HepG2 (cell line): ENCODE measurements around the gene PTX4. TPM values are rescaled to one million over a fixed set of nuclear protein-coding genes. Genes with fewer than 3 reads are reported as not detected.

Experiments used
- ARID2 ChIP-seq: sonication (generic); formaldehyde crosslinking; IDR thresholded peaks from 2 replicates; pipeline ENCODE4 v1.8.1; 2022; ENCODE audit warnings: mild to moderate bottlenecking, missing genetic modification reagents, borderline replicate concordance
- DNMT3B ChIP-seq: conservative IDR thresholded peaks from 2 replicates; pipeline ENCODE4 v1.6.1; 2016; ENCODE audit warnings: missing biosample characterization, control low read depth
- EEA1 ChIP-seq: sonication (generic); formaldehyde crosslinking; IDR thresholded peaks from 2 replicates; pipeline ENCODE4 v1.5.1; 2020; ENCODE audit warnings: mild to moderate bottlenecking, missing genetic modification reagents, borderline replicate concordance
- PTBP1 ChIP-seq: fragments of 200-400 bp; formaldehyde crosslinking; IDR thresholded peaks from 2 replicates; pipeline ENCODE4 v1.6.1; 2018; ENCODE audit warnings: low read length, low read depth; ENCODE audit not compliant: poor library complexity, severe bottlenecking
- U2AF2 ChIP-seq: fragments of 200-400 bp; formaldehyde crosslinking; IDR thresholded peaks from 2 replicates; pipeline ENCODE4 v1.6.1; 2017; ENCODE audit warnings: low read depth, mild to moderate bottlenecking, low read length
- ZBTB20 ChIP-seq: sonication (generic); formaldehyde crosslinking; IDR thresholded peaks from 2 replicates; pipeline ENCODE4 v1.8.1; 2023; ENCODE audit warnings: missing genetic modification reagents, low read depth, mild to moderate bottlenecking, borderline replicate concordance
- ZFP1 ChIP-seq: IDR thresholded peaks from 2 replicates; pipeline ENCODE4 v1.6.1; 2016
- ZNF180 ChIP-seq: sonication (generic); formaldehyde crosslinking; IDR thresholded peaks from 2 replicates; pipeline ENCODE4 v1.4.0; 2020; ENCODE audit warnings: low read depth, missing genetic modification reagents, borderline replicate concordance
- ZNF557 ChIP-seq: sonication (generic); formaldehyde crosslinking; IDR thresholded peaks from 2 replicates; pipeline ENCODE4 v1.4.0; 2020; ENCODE audit warnings: missing genetic modification reagents
- polyA plus RNA-seq, 8 experiments: library from polyadenylated mRNA; depleted of rRNA in 3 of 8; stranded (reverse) in 7 of 8; unstranded in 1 of 8; fragments of >200 nt; fragmentation: Illumina TruSeq in 4 of 8; extraction: Trizol in 4 of 8; gene quantifications; 2 replicates each; pipeline versions ENCODE4 v1.2.1 to v1.2.3, GENCODE V29; 2011 to 2016; ENCODE audit warnings: low read depth in 4 of 8, missing spikeins in 1 of 8, mixed read lengths in 1 of 8; ENCODE audit not compliant: insufficient read depth in 1 of 8
- total RNA-seq, 5 experiments: library from RNA; depleted of rRNA; stranded (reverse); fragments of >200 nt; fragmentation: Illumina TruSeq; extraction: Trizol; gene quantifications; 2 replicates each; pipeline ENCODE4 v1.2.3, GENCODE V29; 2016; ENCODE audit warnings: low read depth in 1 of 5
- TF ChIP-seq, protein P1 (sequence below): sonication (generic); formaldehyde crosslinking; IDR thresholded peaks from 2 replicates; pipeline ENCODE4 v1.9.0; 2021; ENCODE audit warnings: missing genetic modification reagents, borderline replicate concordance
- TF ChIP-seq, protein P2 (sequence below), 2 experiments: sonication (generic) in 1 of 2; formaldehyde crosslinking in 1 of 2; IDR thresholded peaks; 2 replicates each; pipeline versions ENCODE4 v1.4.0 to v1.6.1; 2018 to 2020; ENCODE audit warnings: missing genetic modification reagents in 2 of 2, borderline replicate concordance in 1 of 2, low read depth in 1 of 2, mild to moderate bottlenecking in 1 of 2, missing biosample characterization in 1 of 2
- TF ChIP-seq, protein P3 (sequence below): sonication (generic); formaldehyde crosslinking; IDR thresholded peaks from one replicate; pipeline ENCODE4 v1.5.1; 2020; ENCODE audit warnings: mild to moderate bottlenecking, missing genetic modification reagents; ENCODE audit errors: not compliant biosample characterization
- TF ChIP-seq, protein P4 (sequence below): sonication (generic); formaldehyde crosslinking; IDR thresholded peaks from 2 replicates; pipeline ENCODE4 v1.8.0; 2022; ENCODE audit warnings: missing genetic modification reagents, mild to moderate bottlenecking, inconsistent platforms, borderline replicate concordance

The PTX4 gene
- total and polyA plus RNA-seq, 2 of the 13 experiments (the other 11 are each of a cell fraction or from before 2014, with no cell fraction given) = 0.04 TPM; not detected in 1

- TF ChIP-seq ZNF180 (CRISPR knock-in tag) (no peak), EEA1 (CRISPR knock-in tag) (peak; percentile 97), ZBTB20 (CRISPR knock-in tag) (no peak), ZNF557 (CRISPR knock-in tag) (no peak), ZFP1 (no peak), ARID2 (no peak), U2AF2 (peak; percentile 69; the same call in 1 of the 2 replicates), DNMT3B (CRISPR knock-in tag) (0 out of 2 replicates have a peak, but pooled peaks have one; percentile 41), PTBP1 (no peak)
- TF ChIP-seq, protein P1, sequence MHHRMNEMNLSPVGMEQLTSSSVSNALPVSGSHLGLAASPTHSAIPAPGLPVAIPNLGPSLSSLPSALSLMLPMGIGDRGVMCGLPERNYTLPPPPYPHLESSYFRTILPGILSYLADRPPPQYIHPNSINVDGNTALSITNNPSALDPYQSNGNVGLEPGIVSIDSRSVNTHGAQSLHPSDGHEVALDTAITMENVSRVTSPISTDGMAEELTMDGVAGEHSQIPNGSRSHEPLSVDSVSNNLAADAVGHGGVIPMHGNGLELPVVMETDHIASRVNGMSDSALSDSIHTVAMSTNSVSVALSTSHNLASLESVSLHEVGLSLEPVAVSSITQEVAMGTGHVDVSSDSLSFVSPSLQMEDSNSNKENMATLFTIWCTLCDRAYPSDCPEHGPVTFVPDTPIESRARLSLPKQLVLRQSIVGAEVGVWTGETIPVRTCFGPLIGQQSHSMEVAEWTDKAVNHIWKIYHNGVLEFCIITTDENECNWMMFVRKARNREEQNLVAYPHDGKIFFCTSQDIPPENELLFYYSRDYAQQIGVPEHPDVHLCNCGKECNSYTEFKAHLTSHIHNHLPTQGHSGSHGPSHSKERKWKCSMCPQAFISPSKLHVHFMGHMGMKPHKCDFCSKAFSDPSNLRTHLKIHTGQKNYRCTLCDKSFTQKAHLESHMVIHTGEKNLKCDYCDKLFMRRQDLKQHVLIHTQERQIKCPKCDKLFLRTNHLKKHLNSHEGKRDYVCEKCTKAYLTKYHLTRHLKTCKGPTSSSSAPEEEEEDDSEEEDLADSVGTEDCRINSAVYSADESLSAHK (CRISPR knock-in tag) = no peak; the same call in 1 of the 2 replicates
- TF ChIP-seq, protein P2, sequence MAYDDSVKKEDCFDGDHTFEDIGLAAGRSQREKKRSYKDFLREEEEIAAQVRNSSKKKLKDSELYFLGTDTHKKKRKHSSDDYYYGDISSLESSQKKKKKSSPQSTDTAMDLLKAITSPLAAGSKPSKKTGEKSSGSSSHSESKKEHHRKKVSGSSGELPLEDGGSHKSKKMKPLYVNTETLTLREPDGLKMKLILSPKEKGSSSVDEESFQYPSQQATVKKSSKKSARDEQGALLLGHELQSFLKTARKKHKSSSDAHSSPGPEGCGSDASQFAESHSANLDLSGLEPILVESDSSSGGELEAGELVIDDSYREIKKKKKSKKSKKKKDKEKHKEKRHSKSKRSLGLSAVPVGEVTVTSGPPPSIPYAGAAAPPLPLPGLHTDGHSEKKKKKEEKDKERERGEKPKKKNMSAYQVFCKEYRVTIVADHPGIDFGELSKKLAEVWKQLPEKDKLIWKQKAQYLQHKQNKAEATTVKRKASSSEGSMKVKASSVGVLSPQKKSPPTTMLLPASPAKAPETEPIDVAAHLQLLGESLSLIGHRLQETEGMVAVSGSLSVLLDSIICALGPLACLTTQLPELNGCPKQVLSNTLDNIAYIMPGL (CRISPR knock-in tag; IDR thresholded peaks at IDR 0.05; ENCODE audit: borderline replicate concordance in 1 of 2, low read depth in 1 of 2) = peak; percentile 73 to 87; a peak in 3 of 4 replicates
- TF ChIP-seq, protein P3, sequence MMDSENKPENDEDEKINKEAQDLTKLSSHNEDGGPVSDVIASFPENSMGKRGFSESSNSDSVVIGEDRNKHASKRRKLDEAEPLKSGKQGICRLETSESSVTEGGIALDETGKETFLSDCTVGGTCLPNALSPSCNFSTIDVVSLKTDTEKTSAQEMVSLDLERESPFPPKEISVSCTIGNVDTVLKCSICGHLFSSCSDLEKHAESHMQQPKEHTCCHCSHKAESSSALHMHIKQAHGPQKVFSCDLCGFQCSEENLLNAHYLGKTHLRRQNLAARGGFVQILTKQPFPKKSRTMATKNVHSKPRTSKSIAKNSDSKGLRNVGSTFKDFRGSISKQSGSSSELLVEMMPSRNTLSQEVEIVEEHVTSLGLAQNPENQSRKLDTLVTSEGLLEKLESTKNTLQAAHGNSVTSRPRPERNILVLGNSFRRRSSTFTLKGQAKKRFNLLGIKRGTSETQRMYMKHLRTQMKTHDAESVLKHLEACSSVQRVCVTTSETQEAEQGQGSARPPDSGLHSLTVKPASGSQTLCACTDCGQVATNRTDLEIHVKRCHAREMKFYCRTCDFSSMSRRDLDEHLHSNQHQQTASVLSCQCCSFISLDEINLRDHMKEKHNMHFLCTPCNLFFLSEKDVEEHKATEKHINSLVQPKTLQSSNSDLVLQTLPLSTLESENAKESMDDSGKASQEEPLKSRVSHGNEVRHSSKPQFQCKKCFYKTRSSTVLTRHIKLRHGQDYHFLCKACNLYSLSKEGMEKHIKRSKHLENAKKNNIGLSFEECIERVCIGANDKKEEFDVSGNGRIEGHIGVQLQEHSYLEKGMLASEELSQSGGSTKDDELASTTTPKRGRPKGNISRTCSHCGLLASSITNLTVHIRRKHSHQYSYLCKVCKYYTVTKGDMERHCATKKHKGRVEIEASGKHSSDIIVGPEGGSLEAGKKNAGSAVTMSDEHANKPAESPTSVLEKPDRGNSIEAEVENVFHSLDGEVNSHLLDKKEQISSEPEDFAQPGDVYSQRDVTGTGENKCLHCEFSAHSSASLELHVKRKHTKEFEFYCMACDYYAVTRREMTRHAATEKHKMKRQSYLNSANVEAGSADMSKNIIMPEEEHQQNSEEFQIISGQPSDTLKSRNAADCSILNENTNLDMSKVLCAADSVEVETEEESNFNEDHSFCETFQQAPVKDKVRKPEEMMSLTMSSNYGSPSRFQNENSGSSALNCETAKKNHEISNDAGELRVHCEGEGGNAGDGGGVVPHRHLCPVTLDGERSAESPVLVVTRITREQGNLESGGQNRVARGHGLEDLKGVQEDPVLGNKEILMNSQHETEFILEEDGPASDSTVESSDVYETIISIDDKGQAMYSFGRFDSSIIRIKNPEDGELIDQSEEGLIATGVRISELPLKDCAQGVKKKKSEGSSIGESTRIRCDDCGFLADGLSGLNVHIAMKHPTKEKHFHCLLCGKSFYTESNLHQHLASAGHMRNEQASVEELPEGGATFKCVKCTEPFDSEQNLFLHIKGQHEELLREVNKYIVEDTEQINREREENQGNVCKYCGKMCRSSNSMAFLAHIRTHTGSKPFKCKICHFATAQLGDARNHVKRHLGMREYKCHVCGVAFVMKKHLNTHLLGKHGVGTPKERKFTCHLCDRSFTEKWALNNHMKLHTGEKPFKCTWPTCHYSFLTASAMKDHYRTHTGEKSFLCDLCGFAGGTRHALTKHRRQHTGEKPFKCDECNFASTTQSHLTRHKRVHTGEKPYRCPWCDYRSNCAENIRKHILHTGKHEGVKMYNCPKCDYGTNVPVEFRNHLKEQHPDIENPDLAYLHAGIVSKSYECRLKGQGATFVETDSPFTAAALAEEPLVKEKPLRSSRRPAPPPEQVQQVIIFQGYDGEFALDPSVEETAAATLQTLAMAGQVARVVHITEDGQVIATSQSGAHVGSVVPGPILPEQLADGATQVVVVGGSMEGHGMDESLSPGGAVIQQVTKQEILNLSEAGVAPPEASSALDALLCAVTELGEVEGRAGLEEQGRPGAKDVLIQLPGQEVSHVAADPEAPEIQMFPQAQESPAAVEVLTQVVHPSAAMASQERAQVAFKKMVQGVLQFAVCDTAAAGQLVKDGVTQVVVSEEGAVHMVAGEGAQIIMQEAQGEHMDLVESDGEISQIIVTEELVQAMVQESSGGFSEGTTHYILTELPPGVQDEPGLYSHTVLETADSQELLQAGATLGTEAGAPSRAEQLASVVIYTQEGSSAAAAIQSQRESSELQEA (CRISPR knock-in tag) = peak; percentile 83
- TF ChIP-seq, protein P4, sequence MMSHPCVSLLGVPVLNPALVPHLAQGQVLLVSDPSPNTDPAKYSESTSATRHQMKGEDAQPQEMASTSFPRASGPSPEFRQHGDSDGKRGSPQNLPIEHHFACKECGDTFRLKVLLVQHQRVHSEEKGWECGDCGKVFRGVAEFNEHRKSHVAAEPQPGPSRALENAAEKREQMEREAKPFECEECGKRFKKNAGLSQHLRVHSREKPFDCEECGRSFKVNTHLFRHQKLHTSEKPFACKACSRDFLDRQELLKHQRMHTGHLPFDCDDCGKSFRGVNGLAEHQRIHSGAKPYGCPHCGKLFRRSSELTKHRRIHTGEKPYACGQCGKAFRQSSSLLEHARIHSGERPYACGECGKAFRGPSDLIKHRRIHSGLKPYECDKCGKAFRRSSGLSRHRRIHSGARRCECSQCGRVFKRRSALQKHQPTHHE (CRISPR knock-in tag) = peak; percentile 64; the same call in 1 of the 2 replicates
Observed at GRCh38 chr16:1474796-1475551, 13.8 kb downstream of the PTX4 start, which contains the start of gene CLCN7 (continued).
